H1 (cell line): ENCODE results near the gene ZNF385C.

ENCODE experiments used
- CTCF ChIP-seq, 3 experiments: IDR thresholded peaks; 1 replicate in 2 of 3; 2 replicates in 1 of 3; pipeline versions ENCODE4 v1.5.1 to v1.6.1; 2011; ENCODE audit warnings: low read length in 3 of 3, mild to moderate bottlenecking in 3 of 3, inconsistent platforms in 2 of 3, low read depth in 1 of 3, moderate library complexity in 1 of 3; ENCODE audit not compliant: insufficient read depth in 1 of 3; ENCODE audit errors: control extremely low read depth in 1 of 3
- POLR2A ChIP-seq, 2 experiments: IDR thresholded peaks; 1 replicate in 1 of 2; 2 replicates in 1 of 2; pipeline ENCODE4 v1.6.1; 2011; ENCODE audit warnings: low read depth in 2 of 2, low read length in 2 of 2, mild to moderate bottlenecking in 2 of 2; ENCODE audit errors: control extremely low read depth in 1 of 2
- TEAD4 ChIP-seq: IDR thresholded peaks from 2 replicates; pipeline ENCODE4 v1.6.1; 2012; ENCODE audit warnings: low read depth, low read length, inconsistent platforms, mixed read lengths

DNA sequence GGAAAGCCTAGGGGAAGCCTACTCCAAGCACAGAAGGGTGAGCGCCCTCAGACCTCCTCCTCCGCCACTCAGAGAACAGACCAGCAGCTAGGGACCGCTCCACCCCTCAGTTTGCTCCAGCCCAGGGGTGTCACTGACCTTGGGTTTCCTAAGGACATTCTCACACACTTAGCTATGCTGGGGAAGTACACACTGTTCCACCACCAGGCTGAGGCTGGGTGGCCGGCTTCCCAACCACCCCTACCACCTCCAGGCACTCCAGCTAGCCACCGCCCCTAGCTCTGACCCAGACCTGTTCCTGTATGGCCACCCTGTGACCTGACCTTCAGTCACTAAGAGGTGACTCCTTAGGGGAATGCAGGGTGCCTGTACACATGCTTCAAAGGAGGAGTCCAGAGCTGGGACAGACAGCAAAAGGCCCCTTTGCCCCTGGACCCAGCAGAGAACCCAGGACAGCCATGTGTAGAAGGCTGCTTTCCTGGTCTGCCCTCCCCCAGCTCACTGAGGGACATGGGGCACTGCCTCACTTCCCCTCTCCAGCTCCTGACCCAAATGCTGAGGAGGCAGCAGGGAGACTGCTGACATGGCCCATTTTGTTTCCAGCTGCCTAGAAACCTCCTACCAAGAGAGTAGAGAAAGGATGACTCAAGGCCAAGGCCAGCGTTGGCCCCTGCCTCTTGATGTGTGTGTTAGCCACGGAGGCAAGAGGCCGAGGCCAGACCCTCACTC is 31.0 kb upstream of the ZNF385C start:
- TF ChIP-seq CTCF (IDR thresholded peaks at IDR 0.05; ENCODE audit: control extremely low read depth in 1 of 3, insufficient read depth in 1 of 3, low read depth in 1 of 3, low read length in 3 of 3) (no peak), POLR2A (IDR thresholded peaks at IDR 0.05; ENCODE audit: control extremely low read depth in 1 of 2, low read depth in 2 of 2, low read length in 2 of 2) (no peak), TEAD4 (no peak)
